ENCODE measurements around the gene RPS27L.

RPS27L gene

DNA sequence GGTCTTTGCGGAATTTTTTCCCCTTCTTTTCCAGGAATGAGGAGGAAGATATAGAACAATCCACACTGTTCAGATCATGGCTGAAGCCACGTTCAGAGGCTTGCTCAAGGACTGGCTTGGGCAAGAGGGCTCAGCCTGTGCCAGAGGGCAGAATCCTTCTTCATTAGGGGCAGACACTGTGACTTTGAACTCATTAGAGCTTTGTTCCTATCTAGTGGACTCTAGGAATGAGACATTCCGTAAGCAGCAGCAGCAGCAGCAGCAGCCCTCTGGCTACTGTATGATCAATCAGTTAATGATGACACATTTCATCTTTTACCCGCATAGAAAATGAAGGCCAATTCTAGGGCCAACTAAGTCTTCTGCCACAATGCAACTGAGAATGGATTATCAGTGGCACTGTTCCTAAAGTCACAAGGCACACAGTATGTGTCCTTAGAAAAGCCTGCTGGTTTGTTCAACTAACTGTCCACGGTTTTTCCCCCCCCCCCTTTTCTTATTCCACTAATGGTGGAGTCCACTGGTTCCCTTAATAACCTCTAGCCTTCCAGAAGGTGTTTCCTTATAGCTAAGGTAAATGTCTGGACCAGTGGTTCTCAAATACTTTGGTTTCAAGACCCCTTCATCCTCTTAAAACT is 30.4 kb upstream of the RPS27L start:
- DNase-seq: no peak

DNA sequence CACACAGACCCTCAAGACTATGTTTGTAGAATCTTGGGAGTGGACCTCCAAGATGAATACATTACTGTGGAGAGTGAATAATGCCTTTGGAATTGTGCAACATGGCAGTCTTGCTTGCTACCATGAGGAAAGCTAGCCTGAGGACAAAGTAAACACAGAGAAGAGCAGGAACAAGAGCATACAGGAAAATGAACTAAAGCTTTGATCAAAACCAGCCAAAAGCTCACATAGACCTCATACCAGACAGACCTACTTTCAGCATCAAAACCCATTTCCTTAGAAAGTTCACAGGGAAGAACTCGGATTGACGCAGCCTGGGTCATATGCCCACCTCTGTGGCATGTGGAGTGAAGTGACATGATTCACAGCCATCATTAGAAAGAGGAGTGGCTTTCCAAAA is 28.8 kb upstream of the RPS27L start:
- no peak for DNase-seq

DNA sequence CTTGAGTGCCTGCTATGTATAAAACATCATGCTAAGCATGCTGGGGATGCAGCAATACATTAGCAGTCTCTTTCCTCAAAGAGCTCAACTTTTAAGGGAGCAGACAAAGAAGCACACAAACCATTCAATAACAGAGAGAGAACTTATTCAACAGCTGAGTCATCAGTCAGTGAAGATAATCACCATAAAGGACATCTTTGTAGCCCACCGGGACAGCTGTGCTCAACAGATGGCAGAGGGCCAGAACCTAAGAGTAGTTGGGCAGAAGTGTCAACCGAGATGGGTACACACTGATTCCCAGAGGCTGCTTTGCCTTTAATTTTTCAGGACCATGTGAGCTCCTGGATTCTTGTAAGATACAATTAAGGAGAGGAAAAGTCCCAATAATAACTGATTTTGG is 27.9 kb upstream of the RPS27L start:
- no peak for DNase-seq

DNA sequence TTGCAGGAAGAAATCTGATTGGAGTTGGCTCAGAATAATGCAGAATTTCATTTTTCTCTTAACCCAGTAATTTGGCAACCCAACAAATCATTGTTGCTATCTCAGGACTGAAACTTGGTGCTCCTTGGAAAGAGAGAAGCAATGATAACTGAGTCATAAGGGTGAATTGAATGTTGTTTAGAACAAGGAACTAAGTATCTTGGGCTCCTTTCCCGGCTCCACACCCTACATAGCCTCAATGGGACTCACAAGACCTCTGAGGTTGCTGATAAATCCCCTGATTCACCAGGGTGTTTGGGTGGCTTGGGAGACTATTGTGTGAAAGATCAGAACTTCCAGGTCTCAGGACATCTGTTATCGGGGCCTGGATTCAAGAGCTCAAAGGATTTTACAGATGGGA is 24.4 kb upstream of the RPS27L start:
- no peak for DNase-seq

DNA sequence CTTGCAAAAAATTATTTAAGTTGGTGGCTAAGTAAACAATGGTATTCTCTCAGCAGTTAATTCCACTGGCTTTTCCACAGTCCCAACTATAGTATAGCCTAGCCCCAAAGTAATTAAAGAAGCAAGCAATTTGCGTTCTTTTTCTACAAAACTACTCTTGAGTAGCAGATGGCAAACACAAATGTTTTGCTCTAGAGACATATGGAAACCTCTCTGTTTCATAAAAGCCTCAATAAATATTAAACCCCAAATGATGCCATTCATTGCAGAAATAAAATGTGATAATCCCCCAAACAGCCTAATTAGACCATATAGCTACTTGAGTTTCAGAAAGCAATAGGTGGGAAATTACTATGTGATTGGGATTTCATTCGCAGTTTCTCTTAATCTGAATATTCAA is 23.5 kb upstream of the RPS27L start:
- no peak for DNase-seq

DNA sequence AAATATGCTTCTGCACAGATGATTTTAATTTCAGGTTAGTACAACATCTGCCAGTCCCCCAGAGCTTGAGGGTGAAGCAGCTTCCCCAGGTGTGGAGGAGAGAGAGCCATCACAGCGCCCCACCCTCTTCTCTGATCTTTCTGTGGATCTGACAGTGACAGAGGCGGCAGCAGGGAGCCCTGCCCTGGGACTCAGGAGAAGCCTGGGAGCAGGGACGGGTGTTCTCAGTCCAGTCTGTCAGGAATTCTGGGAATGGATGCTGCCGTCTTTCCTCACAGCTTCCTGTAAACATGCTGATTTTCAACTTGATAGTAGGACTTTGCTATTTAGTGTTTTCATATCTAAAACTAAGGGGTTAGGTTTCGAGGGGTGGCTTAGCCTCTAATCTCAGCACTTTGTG is 20.8 kb upstream of the RPS27L start:
- DNase-seq: no peak

DNA sequence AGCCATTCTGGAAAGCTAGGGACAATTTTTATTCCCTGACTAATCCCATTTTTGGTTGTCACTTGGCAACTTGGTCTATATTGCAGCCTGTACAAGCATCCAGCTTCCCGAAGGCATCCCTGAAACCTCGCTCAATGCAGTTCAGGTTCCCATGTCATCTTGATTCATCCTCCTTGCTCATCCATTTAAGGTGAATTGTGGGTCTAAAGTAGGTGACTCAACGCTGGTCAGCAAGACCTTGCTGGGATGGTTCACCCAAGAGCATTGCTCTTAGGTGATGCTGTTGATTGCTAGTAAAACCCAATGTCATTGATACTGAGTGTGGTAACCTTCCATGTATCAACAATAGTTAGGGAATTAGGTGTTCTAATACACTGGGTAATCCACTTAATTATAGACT is 19.0 kb upstream of the RPS27L start:
- DNase-seq: no peak

DNA sequence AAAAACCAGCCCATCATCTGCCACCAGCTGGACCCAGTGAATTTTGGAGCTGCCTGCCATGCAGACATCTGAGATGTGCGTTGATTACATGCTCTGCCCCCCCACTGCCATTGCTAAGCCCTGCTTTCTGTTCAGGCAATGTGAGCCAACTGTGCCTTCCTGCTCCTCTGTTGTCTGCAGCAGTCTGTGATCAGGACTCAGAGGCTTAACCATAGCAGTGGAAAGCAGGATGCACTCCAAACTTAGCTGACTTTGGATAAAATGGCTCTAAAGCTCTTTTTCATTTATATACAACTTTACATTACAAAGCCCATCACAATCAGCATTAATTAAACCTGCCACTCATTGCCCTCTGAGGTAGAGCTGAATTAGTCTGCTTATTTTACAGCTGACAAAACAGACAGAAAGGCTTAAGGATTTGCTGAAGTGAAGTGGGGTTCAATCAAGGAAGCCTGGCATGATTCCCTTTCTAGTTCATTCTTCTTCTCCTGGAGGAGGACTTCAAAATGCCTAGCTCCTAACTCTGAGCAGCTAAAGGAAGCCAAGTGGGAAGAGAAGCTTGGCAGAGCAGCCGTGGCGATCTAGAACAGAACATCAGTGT is 15.7 kb upstream of the RPS27L start:
- DNase-seq: no peak

DNA sequence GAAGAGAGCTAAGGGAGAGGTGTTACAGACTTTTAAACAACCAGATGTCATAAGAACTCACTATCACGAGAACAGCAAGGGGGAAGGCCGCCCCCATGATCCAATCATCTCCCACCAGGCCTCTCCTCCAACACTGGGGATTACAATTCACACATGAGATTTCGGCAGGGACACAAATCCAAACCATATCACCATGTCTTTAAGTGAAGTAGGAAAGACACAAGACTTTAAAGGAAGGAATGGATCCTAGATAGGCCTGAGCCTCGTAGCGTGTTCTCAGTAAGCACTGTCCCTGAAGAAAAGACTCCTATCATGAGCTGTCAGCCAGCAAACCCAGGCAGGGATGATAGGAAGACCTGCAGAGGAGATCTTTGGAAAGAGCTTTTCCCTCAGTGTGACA is 15.1 kb upstream of the RPS27L start:
- no peak for DNase-seq

DNA sequence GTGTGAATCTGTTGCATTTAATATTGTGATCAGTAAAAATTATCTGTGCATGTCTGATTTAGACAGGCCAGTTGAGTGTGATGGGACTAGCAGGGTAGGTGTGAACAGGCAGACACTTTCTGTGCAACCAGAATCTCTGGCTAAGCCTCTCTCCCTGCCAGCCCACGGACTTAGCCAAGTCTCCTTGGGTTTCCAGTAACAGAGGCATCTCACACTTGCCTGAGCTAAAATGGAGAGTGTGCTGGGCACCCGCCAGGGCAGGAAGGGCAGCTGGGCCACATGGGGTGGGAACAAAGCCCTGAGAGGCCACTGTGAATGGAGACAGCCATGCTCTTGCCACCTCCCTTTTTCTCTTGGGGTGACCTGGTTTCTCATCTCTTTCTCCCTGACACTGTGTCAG is 12.5 kb upstream of the RPS27L start:
- DNase-seq: no peak

DNA sequence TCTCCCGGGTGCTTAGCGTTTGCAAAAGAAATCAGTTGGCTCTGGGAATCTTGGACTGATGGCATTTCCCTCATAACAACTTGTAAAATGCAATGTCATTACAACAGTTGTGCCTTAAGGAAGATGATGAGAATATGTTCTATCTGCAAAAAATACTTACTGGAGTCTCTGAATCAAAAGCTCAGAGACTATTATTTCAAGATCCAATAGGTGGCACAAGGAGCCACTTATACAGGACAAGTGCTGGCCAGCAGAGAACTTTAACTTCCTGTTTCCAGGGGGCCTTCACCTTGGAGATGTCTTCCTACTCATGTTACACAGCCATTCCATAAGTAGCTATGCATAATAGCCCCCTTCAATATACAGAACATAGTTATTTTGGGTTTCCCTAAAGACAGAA is 8.9 kb upstream of the RPS27L start:
- no peak for DNase-seq

DNA sequence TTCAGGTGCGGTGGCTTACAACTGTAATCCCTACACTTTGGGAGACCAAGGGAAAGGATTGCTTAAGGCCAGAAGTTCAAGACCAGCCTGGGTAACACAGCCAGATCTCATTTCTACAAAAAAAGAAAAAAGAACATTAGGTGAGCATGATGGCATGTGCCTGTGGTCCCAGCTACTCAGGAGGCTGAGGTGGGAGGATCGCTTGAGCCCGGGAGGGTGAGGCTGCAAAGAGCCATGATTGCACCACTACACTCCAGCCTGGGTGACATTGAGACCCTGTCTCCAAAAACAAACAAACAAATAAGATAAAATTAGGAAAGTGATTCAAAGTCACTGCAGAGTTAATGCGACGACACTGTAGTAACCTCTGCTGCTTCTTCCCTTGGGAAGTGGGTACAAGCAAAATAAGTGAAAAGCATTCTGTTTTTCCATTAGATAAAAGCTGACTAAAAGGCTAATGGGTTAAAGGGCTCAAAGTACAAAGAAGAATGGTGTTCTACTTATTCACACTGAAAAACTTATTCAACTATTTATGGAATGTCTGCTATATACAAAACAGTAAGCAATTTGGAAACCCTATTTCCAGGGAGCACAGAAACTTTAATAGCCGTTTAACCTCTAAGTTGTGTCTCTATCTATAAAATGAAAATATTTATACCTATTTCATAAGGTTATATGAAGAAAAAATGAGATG is 8.0 kb upstream of the RPS27L start:
- no peak for DNase-seq

DNA sequence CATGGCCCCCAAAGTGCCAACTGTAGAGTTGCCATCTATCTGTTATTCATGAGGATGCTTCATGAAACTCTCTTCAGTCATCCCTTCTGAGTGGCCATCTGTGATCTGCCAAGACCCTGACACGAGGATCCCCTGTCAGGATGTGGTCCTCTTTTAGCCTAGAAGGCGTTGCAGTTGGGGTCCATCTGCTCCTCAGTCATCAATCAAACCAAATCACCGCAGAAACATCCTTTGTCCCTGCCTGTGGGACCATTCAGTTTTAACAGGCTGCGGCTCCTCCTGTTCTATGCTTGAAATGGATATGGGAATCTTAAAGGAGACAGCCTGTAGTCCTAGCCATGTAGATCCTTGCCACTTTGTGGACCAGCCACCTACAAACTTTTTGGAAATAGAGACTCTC is 5.9 kb upstream of the RPS27L start:
- no peak for DNase-seq

DNA sequence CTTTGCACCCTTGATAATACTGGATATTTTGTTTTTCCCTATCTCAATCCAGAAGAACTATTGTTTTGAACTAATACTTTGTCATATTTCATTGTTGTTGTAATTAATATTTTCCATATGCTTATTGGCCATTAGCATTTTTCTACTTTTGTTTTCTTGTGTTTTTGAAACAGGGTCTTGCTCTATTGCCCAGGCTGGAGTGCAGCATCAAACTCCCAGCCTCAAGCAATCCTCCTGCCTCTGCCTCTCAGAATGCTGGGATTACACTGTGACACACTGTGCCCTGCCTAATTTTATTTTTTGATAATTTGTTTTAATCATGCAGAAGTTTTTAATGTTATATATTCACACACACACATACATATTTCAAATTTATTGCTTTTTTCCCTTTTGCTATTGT is 3.4 kb upstream of the RPS27L start:
- DNase-seq: no peak

DNA sequence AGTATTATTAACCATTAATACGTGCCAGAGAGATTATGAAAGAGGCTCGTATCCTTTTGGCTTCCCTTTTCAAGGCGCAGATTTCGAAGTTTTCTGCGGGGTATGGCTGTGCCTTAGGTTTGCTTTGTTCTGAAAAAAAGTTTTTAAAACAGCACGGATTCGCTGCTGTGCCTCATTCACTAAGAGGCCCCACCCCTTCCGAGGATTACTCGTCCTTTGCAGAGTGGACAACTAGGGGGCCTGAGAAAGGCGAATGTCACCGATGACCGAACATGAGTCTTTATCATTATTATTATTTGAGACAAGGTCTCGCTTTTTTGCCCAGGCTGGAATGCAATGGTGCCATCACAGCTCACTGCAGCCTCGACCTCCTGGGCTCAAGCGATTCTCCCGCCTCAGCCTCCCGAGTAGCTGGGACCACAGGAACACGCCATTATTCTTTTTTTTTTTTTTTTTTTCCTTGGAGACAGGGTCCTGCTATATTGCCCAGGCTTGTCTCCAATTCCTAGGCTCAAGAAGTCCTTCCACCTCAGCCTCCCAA is 684 bp upstream of the RPS27L start:
- DNase-seq: peak; percentile 62

DNA sequence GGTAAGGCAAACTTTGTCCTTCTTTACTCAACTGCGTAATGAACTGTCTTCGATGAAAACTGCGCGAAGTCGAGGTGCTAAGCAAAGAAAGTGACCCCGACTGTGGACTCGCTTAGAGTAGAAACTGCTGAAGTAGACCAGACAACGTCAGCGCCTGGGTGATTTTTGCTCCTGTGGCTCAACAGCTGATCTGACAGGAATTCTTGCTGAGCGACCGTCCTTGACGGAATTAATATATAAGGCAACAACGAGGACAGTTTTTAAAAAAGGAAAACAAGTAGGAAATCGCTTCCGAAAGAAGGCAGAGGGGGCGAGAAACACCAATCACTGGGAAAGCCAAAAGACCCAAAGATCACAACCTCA is 541 bp downstream of the RPS27L start:
- DNase-seq: peak; percentile 58

DNA sequence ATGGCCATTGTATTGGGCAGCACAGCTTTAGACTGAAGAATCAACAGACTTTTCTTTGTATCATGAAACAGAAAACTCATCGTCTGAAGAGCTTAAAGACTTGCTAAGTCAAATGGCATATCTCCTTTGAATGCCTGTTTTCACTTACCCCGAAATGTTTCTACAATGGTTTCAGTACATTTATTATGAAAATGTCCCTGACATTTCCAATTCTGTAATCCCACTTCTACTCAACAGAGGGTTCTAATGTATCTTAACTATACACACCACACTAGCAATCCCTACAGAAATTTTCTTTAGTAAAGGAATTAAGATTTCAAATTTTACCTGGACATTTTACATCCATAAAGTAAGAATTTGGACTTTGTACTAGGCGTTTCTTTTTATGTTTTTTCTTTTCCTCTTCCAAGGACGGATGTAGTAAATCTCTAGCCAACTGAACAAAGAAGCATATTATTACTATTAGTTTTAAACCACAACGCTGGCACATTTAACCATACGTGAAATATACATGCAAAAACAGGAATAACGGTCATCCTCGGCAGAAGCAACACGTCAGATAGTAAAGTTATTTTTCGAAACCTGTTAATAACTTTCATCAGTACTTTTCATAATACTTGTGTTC is 1.1 kb downstream of the RPS27L start:
- no peak for DNase-seq

DNA sequence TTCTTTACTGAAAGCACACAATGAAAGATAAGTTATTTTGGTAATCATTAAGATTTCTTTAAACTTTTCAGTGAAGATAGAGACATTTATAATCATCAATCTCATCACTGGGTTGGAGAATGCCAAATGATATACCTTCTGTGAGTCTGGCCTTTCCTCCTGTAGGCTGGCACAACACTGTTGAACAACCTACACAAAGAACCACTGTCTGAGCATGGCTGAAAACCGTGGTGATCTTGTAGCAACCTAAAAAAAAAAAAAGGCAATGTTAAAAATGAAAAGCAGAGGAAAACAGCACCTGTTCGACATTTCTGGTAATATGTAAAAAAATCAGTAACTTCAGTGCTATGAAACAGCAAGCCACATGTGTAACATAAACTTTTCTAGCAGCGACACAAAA is 1.8 kb downstream of the RPS27L start:
- no peak for DNase-seq

DNA sequence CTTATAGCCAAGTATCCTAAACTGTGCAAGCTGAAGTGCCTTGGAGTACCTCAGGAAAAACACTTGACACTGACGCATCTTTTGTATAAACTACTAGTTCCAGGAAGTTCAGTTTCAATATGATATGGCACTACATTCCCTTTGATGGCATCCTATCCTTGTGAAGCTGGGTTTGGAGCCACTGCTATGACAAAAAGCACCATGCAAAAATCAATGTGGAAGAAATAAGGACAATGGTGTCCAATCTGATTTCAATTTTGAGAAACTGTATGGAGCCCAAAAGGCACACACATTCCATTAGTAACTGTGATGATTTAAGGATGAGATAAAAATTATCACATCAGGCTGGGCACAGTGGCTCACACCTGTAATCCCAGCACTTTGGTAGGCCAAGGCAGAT is 5.6 kb downstream of the RPS27L start:
- DNase-seq: no peak

DNA sequence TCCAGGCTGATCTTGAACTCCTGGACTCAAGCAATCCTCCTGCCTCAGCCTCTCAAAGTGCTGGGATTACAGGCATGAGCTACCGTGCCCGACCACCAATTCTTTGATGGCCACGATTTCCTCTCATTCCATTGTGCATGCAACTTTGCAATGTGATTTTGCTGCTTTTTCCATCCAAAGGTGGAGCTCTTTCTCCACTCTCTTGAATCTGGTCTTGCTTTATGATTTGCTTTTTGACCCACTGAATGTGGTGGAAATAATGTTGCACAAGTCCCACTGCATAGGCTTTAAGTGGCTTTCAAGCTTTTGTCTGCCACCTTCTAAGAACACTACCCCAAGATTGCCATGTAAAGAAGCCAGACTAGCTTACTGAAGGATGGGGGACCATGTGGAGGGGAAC is 10.6 kb downstream of the RPS27L start:
- DNase-seq: no peak

DNA sequence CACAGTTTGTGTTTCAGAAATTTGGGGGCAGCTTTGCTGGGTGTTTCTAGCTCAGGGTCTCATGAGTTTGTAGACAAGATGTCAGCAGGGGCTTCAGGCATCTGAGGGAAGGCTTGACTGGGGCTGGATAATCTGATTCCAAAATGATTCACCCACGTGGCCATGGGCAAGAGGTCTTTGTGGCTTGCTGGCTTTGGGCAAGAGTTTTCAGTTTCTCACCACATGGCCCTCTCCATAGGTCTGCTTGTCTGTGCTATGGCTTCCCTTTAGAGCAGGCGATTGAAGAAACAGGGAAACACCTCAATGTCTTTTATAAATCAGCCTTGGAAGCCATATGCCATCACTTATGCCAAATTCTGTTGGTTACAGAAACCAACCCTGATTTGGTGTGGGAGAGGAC is 11.9 kb downstream of the RPS27L start:
- DNase-seq: no peak

DNA sequence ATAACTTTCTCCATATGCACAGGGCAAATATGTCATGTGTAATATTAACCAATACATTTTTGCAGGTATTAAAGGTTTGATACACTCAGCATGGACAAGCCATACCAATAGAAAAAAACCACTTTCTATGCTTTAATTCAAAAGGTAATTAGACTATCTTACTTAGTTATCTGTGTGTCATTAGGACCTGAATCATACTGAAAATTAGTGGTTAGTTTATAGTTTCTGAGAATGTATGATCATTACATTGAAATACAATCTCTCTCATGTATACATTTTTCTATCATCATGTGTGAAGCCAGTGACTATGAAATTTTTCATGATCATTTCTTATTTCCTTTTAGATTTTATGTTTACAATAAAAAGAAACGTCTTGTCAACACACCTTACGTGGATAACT is 16.3 kb downstream of the RPS27L start:
- DNase-seq: no peak

DNA sequence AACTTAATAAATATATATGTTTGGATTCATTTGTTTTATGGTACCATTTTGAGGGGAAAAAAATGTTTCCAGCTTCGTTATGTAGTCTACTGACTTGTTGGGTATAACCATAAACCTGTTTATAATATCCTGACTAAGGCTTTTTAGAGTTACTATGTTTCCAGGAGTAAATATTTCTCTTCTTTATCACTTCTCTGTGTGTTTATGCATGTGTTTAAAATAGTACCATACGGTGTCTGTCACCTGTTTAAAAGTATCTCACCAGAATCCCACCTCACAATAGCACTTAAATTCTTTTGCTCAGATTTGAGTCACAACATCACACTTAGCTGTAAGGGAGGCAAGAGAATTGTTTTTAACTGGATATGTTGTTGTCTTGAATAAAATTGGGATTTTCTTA is 20.5 kb downstream of the RPS27L start:
- DNase-seq: no peak

DNA sequence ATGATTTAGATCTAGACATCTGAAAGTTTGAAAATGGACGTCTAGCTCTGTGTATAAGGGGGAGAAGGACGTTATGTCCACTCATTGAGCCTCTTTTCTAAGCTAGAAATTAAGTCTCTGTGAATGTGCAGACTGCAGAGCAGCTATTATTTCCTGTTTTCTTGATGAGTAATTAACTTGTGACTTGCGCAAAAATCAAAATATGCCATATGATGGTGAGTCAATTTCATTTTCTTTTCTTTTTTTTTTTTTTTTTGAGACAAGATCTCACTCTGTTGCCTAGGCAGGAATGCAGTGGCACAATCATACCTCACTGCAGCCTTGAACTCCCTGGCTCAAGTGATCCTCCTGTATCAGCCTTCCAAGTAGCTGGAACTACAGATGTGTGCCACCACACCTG is 21.5 kb downstream of the RPS27L start:
- no peak for DNase-seq
